GM23338 (cell line): ENCODE results near the gene TULP4. TPM values are rescaled to one million over a fixed set of nuclear protein-coding genes. Genes with fewer than 3 reads are reported as not detected.

Experiments used
- ATAC-seq: fragments of 200-7000 bp; cut with Tn5 transposase; 3 replicates; pipeline ENCODE4 v1.9.1; 2020
- DNase-seq: peaks from one replicate; pipeline ENCODE4 v3.0.0-alpha.2; 2015; ENCODE audit warnings: low spot score
- H2AFZ ChIP-seq: fragments of 200-600 bp; sonication (generic); 2 replicates; pipeline ENCODE4 v1.8.0; 2016; ENCODE audit warnings: antibody characterized with exemption, mild to moderate bottlenecking, moderate library complexity
- H3F3A ChIP-seq: fragments of 200-600 bp; sonication (generic); replicated peaks from 2 replicates; pipeline ENCODE4 v1.8.0; 2017; ENCODE audit warnings: antibody characterized with exemption, mixed run types, low read depth
- H3K27ac ChIP-seq: fragments of 200-600 bp; sonication (generic); 2 replicates; pipeline ENCODE4 v1.6.1; 2016; ENCODE audit warnings: low read depth
- H3K27me3 ChIP-seq: fragments of 200-600 bp; sonication (generic); 2 replicates; pipeline ENCODE4 v1.8.0; 2016; ENCODE audit warnings: mild to moderate bottlenecking, mixed run types, moderate library complexity; ENCODE audit not compliant: insufficient read depth
- H3K36me3 ChIP-seq: fragments of 200-600 bp; sonication (generic); 2 replicates; pipeline ENCODE4 v1.8.0; 2016; ENCODE audit warnings: mild to moderate bottlenecking; ENCODE audit not compliant: insufficient read depth
- H3K4me1 ChIP-seq: fragments of 200-600 bp; sonication (generic); 2 replicates; pipeline ENCODE4 v1.8.0; 2016; ENCODE audit warnings: mild to moderate bottlenecking, moderate library complexity; ENCODE audit not compliant: insufficient read depth
- H3K4me2 ChIP-seq: fragments of 200-600 bp; sonication (generic); 2 replicates; pipeline ENCODE4 v1.7.1; 2017; ENCODE audit warnings: mixed run types
- H3K4me3 ChIP-seq: fragments of 200-600 bp; sonication (generic); 2 replicates; pipeline ENCODE4 v1.6.1; 2016; ENCODE audit warnings: mixed run types
- H3K79me2 ChIP-seq: fragments of 200-600 bp; sonication (generic); replicated peaks from 2 replicates; pipeline ENCODE4 v1.8.0; 2017; ENCODE audit warnings: mild to moderate bottlenecking; ENCODE audit not compliant: insufficient read depth
- H3K9me2 ChIP-seq: fragments of 200-600 bp; sonication (generic); 2 replicates; pipeline ENCODE4 v1.8.0; 2017; ENCODE audit not compliant: insufficient read depth
- H4K20me1 ChIP-seq: fragments of 200-600 bp; sonication (generic); replicated peaks from 2 replicates; pipeline ENCODE4 v1.8.0; 2017; ENCODE audit warnings: mild to moderate bottlenecking; ENCODE audit not compliant: insufficient read depth
- H3K27ac Mint-ChIP-seq: 2 replicates; pipeline ENCODE4 v1.8.0; 2020; ENCODE audit warnings: inconsistent platforms, mild to moderate bottlenecking, moderate library complexity, mixed read lengths
- H3K27me3 Mint-ChIP-seq: 3 replicates; pipeline ENCODE4 v1.8.0; 2022; ENCODE audit warnings: low read depth, mild to moderate bottlenecking, moderate library complexity, mixed read lengths, inconsistent platforms; ENCODE audit not compliant: insufficient read depth, poor library complexity
- H3K36me3 Mint-ChIP-seq: 3 replicates; pipeline ENCODE4 v1.8.0; 2021; ENCODE audit warnings: low read depth, mild to moderate bottlenecking, inconsistent platforms, moderate library complexity, mixed read lengths
- H3K4me1 Mint-ChIP-seq: 3 replicates; pipeline ENCODE4 v1.8.0; 2020; ENCODE audit warnings: mild to moderate bottlenecking, inconsistent platforms, mixed read lengths
- H3K4me3 Mint-ChIP-seq: 3 replicates; pipeline ENCODE4 v1.8.0; 2021; ENCODE audit warnings: moderate library complexity, mild to moderate bottlenecking, inconsistent platforms, mixed read lengths
- H3K9me3 Mint-ChIP-seq: 3 replicates; pipeline ENCODE4 v1.8.0; 2020; ENCODE audit warnings: moderate library complexity, mild to moderate bottlenecking, inconsistent platforms, mixed read lengths
- CREB1 ChIP-seq: fragments of 250-450 bp; sonication (Bioruptor Pico); IDR thresholded peaks from 2 replicates; pipeline ENCODE4 v1.5.0; 2020; ENCODE audit warnings: low read depth, mild to moderate bottlenecking, moderate library complexity
- EZH2 ChIP-seq: fragments of 200-600 bp; sonication (generic); IDR thresholded peaks from one replicate; pipeline ENCODE4 v1.8.0; 2017; ENCODE audit warnings: antibody characterized with exemption, mild to moderate bottlenecking, low read depth; ENCODE audit not compliant: unreplicated experiment
- EZH2phosphoT487 ChIP-seq: fragments of 200-600 bp; sonication (generic); IDR thresholded peaks from one replicate; pipeline ENCODE4 v1.8.1; 2018; ENCODE audit warnings: antibody characterized with exemption; ENCODE audit not compliant: unreplicated experiment
- JUNB ChIP-seq: IDR thresholded peaks from one replicate; pipeline ENCODE4 v1.6.1; 2016; ENCODE audit warnings: antibody characterized with exemption; ENCODE audit not compliant: unreplicated experiment
- NANOG ChIP-seq: IDR thresholded peaks from 2 replicates; pipeline ENCODE4 v1.6.1; 2016; ENCODE audit warnings: antibody characterized with exemption, borderline replicate concordance
- POLR2AphosphoS5 ChIP-seq: IDR thresholded peaks from 2 replicates; pipeline ENCODE4 v1.6.1; 2016; ENCODE audit warnings: antibody characterized with exemption, low read depth
- STAT1 ChIP-seq: IDR thresholded peaks from one replicate; pipeline ENCODE4 v1.6.1; 2016; ENCODE audit warnings: antibody characterized with exemption; ENCODE audit not compliant: unreplicated experiment
- ZNF114 ChIP-seq: fragments of 250-450 bp; sonication (Bioruptor Pico); IDR thresholded peaks from 2 replicates; pipeline ENCODE4 v1.5.0; 2020; ENCODE audit warnings: mild to moderate bottlenecking, moderate library complexity
- ZNF331 ChIP-seq: fragments of 250-450 bp; sonication (Bioruptor Pico); IDR thresholded peaks from 2 replicates; pipeline ENCODE4 v1.5.0; 2020; ENCODE audit warnings: low read depth, mild to moderate bottlenecking, moderate library complexity
- ZNF462 ChIP-seq: fragments of 250-450 bp; sonication (Bioruptor Pico); IDR thresholded peaks from 2 replicates; pipeline ENCODE4 v1.5.0; 2020; ENCODE audit warnings: mild to moderate bottlenecking, moderate library complexity
- polyA plus RNA-seq: library from polyadenylated mRNA; unstranded; fragments of >200 nt; fragmentation: Nextera tagmentation; extraction: Ambion mirVana; gene quantifications from 2 replicates; pipeline ENCODE4 v1.2.1, GENCODE V29; 2016
- total RNA-seq: library from RNA; depleted of rRNA; stranded (reverse); fragments of >200 nt; shearing (Covaris generic); gene quantifications from 2 replicates; pipeline ENCODE4 v1.2.3, GENCODE V29; 2014
- TF ChIP-seq, protein P1 (sequence below): IDR thresholded peaks from 2 replicates; pipeline ENCODE4 v1.6.1; 2016; ENCODE audit warnings: antibody characterized with exemption
- TF ChIP-seq, protein P2 (sequence below): IDR thresholded peaks from one replicate; pipeline ENCODE4 v1.6.1; 2018; ENCODE audit warnings: antibody characterized with exemption; ENCODE audit not compliant: unreplicated experiment
- TF ChIP-seq, protein P3 (sequence below), 2 experiments: fragments of 200-600 bp in 1 of 2; sonication (generic) in 1 of 2; conservative IDR thresholded peaks; 2 replicates each; pipeline versions ENCODE4 v1.5.1 to v1.6.1; 2016 to 2017; ENCODE audit warnings: antibody characterized with exemption in 2 of 2, low read depth in 2 of 2, mild to moderate bottlenecking in 2 of 2, moderate library complexity in 1 of 2

Gene TULP4
- total and polyA plus RNA-seq, 2 experiments from 2014 or later: 31.2 to 50.2 TPM

DNA sequence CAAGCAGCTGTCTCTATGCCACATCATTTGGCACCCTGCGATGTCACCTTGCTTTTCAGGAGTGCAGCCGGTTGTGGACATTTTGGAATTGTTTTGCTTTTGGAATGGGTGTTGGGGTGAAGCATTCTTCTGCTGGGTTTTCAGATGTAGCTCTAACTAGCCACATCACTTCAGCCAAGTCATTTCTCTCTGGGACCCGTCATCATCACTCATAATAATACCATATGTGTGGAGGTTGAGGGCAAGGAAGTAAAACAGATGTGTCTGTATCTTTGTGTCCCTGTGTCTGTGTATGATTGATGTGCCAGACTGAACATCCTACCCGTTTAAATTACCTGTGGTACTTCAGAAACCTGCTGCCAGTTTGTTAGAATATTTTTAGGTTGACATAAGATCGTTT, 49.5 kb upstream of the TULP4 start (continued):
- TF ChIP-seq CREB1 (no peak), EZH2 (no peak), JUNB (no peak), ZNF114 (no peak), POLR2AphosphoS5 (no peak)

DNA sequence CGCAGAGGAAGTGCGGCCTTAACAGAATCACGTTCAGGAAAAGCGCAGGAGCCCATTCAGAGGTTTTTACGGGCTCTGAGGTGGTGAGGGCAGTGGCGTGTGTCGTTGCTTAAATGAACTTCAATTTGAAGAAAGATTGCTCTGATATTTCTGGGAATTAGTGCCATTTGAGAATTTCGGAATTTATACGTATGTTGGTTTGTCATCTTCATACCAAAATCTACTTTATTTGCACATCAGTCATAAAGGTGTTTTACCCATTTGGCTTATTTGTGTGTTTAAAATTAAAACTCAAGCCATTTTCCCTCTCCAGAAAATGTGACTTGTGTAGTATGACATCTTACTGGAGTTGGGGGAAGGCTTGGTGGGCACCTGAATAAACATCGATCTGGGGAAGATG, 48.1 kb upstream of the TULP4 start:
- TF ChIP-seq POLR2AphosphoS5 (no peak), NANOG (no peak), CREB1 (no peak), STAT1 (no peak), EZH2phosphoT487 (no peak), JUNB (no peak), EZH2 (no peak), ZNF331 (CRISPR knock-in tag) (no peak), ZNF114 (no peak), ZNF462 (no peak)
- TF ChIP-seq, protein P1, sequence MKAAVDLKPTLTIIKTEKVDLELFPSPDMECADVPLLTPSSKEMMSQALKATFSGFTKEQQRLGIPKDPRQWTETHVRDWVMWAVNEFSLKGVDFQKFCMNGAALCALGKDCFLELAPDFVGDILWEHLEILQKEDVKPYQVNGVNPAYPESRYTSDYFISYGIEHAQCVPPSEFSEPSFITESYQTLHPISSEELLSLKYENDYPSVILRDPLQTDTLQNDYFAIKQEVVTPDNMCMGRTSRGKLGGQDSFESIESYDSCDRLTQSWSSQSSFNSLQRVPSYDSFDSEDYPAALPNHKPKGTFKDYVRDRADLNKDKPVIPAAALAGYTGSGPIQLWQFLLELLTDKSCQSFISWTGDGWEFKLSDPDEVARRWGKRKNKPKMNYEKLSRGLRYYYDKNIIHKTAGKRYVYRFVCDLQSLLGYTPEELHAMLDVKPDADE: no peak
- TF ChIP-seq, protein P2, sequence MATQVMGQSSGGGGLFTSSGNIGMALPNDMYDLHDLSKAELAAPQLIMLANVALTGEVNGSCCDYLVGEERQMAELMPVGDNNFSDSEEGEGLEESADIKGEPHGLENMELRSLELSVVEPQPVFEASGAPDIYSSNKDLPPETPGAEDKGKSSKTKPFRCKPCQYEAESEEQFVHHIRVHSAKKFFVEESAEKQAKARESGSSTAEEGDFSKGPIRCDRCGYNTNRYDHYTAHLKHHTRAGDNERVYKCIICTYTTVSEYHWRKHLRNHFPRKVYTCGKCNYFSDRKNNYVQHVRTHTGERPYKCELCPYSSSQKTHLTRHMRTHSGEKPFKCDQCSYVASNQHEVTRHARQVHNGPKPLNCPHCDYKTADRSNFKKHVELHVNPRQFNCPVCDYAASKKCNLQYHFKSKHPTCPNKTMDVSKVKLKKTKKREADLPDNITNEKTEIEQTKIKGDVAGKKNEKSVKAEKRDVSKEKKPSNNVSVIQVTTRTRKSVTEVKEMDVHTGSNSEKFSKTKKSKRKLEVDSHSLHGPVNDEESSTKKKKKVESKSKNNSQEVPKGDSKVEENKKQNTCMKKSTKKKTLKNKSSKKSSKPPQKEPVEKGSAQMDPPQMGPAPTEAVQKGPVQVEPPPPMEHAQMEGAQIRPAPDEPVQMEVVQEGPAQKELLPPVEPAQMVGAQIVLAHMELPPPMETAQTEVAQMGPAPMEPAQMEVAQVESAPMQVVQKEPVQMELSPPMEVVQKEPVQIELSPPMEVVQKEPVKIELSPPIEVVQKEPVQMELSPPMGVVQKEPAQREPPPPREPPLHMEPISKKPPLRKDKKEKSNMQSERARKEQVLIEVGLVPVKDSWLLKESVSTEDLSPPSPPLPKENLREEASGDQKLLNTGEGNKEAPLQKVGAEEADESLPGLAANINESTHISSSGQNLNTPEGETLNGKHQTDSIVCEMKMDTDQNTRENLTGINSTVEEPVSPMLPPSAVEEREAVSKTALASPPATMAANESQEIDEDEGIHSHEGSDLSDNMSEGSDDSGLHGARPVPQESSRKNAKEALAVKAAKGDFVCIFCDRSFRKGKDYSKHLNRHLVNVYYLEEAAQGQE: no peak
- TF ChIP-seq, protein P3, sequence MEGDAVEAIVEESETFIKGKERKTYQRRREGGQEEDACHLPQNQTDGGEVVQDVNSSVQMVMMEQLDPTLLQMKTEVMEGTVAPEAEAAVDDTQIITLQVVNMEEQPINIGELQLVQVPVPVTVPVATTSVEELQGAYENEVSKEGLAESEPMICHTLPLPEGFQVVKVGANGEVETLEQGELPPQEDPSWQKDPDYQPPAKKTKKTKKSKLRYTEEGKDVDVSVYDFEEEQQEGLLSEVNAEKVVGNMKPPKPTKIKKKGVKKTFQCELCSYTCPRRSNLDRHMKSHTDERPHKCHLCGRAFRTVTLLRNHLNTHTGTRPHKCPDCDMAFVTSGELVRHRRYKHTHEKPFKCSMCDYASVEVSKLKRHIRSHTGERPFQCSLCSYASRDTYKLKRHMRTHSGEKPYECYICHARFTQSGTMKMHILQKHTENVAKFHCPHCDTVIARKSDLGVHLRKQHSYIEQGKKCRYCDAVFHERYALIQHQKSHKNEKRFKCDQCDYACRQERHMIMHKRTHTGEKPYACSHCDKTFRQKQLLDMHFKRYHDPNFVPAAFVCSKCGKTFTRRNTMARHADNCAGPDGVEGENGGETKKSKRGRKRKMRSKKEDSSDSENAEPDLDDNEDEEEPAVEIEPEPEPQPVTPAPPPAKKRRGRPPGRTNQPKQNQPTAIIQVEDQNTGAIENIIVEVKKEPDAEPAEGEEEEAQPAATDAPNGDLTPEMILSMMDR (conservative IDR thresholded peaks at IDR 0.05; ENCODE audit: low read depth in 2 of 2): no peak
- Histone ChIP-seq H4K20me1 (peaks cover 4% of the 10 kb centered on the region; the same call in 1 of the 2 replicates), H3K4me1 (peaks cover 19% of the 10 kb centered on the region), H3K79me2 (peaks cover 37% of the 10 kb centered on the region), H3F3A (no peaks in the 10 kb centered on the region), H3K9me2 (no peaks in the 10 kb centered on the region), H2AFZ (no peak overlapping the region), H3K36me3 (no peaks in the 10 kb centered on the region), H3K27ac (no peak overlapping the region), H3K4me3 (no peak overlapping the region), H3K4me2 (no peak overlapping the region), H3K27me3 (no peaks in the 10 kb centered on the region)
- Mint-ChIP-seq H3K36me3 (peaks cover 24% of the 10 kb centered on the region; the same call in 2 of the 3 replicates), H3K27me3 (no peaks in the 10 kb centered on the region), H3K9me3 (no peaks in the 10 kb centered on the region; the same call in 2 of the 3 replicates), H3K4me1 (peaks cover 19% of the 10 kb centered on the region), H3K27ac (no peak overlapping the region; the same call in 1 of the 2 replicates), H3K4me3 (no peak overlapping the region)
- no peak for DNase-seq
- ATAC-seq: no peak
